Measurements from ENCODE around the gene LIMS3. TPM values are rescaled to one million over a fixed set of nuclear protein-coding genes. Genes with fewer than 3 reads are reported as not detected.
"Not testable (repeated sequence)": the region's sequence is repeated elsewhere in the genome, so short reads cannot be mapped to it uniquely, and the experiment has no call there.

Gene LIMS3, protein sequence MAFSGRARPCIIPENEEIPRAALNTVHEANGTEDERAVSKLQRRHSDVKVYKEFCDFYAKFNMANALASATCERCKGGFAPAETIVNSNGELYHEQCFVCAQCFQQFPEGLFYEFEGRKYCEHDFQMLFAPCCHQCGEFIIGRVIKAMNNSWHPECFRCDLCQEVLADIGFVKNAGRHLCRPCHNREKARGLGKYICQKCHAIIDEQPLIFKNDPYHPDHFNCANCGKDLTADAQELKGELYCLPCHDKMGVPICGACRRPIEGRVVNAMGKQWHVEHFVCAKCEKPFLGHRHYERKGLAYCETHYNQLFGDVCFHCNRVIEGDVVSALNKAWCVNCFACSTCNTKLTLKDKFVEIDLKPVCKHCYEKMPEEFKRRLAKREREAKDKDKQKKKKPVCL
- polyA plus RNA-seq (2013, experiment 1 of 2; ENCODE audit: insufficient read length), result 6.9 TPM
- polyA plus RNA-seq (2013, experiment 2 of 2; ENCODE audit: insufficient read length), result 8.3 TPM

GRCh38 chr2:109898462-109899336, at the start of gene LIMS3:
TSS of gene LIMS3 (plus strand) at chr2:109898688. CDS start at chr2:109898729, 41 bp downstream.
- DNase-seq, result not testable (repeated sequence)

DNA sequence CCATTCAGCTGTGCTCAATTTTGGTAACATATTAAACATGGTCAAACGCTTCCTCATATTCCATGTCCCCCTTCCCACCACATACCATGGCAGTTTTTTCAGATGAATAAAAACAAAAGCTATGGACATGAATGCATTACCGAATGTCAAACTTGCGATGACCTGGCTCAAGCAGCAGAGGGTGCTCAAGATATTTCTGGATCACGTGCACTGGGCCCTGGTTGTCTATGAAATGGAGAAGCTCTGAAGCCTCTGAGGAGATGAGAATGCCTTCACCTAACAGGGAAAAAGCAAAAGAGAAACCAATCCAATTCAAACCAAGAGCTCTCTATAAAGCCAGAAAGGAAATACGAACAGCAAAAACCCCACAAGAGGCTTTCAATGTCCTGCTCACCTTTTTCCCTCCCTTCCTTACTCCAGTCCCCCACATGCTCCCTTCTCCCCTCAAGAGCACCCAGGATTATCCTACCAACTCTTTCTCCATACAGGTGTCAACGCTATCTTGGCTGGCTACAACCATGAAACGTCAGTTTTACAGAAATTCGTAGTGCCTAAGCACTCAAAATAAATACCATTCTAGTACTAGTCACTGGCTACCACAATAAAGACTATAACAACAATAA, 27.2 kb upstream of the LIMS3 start:
- not testable (repeated sequence) for DNase-seq

DNA sequence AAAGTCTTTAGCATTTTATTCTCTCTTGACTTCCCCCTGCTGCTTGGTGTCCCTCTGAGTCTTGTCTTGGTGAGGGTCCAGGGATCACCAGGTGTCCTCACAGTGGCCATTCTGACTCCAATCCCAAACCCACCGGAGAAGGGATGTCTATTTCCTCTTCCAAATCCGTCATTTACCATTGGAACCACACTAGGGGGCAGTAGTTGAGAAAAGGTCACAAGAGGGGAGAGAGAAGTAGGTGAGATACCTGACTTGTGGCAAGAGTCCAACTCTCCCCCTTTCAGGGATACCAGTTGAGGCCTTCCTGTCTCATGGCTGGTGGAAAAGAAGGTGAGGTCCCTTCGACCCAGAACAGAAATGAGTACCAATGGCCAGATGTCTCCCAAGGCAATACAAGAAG, 21.9 kb upstream of the LIMS3 start:
- DNase-seq, result not testable (repeated sequence)

DNA sequence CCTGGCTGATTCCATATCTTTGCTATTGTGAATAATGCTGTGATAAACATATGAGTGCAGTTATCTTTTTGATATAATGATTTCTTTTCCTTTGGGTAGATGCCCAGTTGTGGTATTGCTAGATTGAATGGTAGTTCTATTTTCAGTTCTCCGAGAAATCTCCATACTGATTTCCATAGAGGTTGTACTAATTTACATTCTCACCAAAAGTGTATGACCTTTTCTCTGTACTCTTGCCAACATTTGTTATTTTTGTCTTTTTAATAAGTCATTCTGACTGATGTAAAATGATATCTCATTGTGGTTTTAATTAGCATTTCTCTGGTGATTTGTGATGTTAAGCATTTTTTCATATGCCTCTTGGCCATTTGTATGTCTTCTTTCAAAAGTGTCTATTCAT, 16.4 kb upstream of the LIMS3 start:
- not testable (repeated sequence) for DNase-seq

- not testable (repeated sequence) for DNase-seq
Observed at GRCh38 chr2:109888414-109888813, 10.1 kb upstream of the LIMS3 start.

- not testable (repeated sequence) for DNase-seq
Observed at GRCh38 chr2:109889909-109890308, 8.6 kb upstream of the LIMS3 start.

DNA sequence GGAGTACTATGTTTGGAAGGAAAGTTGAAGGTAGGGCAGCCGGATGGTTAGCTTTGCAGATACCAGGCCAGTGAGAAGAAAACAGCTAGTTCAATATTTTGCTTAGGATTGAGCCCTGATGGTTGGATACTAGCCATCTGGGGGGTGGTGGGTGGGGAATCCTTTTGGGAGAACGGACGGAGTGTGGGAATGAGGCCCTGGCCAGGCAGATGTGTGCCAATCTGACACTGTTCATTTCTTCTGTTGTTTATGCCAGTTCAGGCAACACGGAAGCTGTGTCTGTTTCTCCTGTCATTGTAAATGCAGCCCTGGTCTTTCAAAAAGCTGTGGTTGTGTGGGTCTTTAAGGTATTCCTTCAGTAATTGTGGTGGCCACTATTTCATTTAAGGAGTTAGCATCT, 7.5 kb upstream of the LIMS3 start:
- DNase-seq, result not testable (repeated sequence)

DNA sequence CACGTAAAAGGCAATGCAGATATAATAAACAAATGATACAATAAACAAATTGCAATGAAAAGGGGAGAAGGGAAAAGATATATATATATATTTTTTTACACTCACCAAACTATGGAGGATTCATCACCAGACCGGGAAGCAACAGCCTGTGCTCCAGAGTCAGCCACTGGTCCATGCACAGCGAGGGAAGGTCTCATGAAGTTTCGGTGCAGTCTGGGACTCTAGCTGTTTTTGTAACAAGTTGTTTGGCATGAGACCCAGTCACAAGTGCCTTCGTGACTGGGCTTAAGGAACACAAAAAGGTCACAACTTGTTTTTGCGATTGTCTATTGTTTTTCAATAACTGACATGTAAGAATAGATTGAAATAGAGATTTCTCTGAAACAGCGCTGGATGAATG, 4.8 kb upstream of the LIMS3 start:
- not testable (repeated sequence) for DNase-seq

DNA sequence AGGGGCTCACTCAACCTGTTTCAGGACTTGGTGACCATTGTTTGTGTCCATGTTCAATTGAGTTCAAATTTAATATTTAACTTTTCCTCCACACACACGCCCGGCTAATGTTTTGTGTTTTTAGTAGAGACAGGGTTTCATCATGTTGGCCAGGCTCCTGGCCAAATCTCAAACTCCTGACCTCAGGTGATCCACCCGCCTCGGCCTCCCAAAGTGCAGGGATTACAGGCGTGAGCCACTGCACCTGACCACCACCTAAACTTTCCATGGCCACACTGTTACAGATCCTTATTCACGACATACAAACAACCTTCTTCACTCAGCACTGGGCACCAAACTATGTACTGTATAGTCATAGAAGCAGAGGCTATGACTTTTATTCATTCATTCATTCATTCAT, 4.3 kb upstream of the LIMS3 start:
- DNase-seq, result not testable (repeated sequence)

GRCh38 chr2:109895090-109895869, 3.2 kb upstream of the LIMS3 start:
- DNase-seq, result not testable (repeated sequence)

- not testable (repeated sequence) for DNase-seq
Observed at GRCh38 chr2:109896212-109896611, 2.3 kb upstream of the LIMS3 start.

GRCh38 chr2:109897769-109898461, 573 bp upstream of the LIMS3 start:
- DNase-seq, result not testable (repeated sequence)

DNA sequence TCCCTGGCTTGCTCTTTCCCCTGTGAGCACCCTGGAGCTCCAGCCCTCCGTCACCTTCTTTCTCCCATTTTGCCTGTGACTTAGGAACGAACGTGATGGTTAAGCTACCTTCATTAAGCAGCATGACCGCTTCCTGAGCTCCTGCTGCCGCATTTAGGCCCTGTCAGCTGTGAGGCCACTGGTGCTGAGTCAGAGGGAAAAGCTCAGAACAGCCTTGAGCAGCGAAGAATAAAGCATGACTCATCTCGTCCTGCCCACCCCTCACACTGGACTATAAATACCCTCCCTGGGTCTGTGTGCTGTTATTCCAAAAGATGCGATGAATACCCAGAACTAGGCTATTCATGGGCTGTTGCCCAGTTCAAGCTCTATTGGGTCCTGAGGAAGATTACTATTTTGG, 7.3 kb downstream of the LIMS3 start:
- DNase-seq, result not testable (repeated sequence)

GRCh38 chr2:109908626-109909025, 10.1 kb downstream of the LIMS3 start:
- DNase-seq, result not testable (repeated sequence)

DNA sequence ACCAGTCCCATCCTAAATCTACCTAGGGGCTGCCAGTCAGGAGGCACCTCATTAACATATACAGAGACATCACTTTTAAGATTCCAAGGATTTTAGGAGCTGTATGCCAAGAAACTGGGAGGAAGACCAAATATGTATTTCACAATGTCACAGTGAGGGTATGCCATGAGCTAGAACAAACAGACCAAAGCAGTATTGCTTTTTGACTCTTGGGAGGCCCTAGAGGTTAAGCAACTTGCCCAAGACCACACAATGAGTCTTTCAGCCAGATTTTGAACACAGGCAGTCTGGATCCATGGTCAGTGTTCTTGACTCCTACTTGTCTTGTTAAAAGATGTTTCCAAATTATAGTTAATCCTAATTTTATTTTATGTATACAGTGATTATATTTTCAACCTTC, 12.3 kb downstream of the LIMS3 start:
- not testable (repeated sequence) for DNase-seq

DNA sequence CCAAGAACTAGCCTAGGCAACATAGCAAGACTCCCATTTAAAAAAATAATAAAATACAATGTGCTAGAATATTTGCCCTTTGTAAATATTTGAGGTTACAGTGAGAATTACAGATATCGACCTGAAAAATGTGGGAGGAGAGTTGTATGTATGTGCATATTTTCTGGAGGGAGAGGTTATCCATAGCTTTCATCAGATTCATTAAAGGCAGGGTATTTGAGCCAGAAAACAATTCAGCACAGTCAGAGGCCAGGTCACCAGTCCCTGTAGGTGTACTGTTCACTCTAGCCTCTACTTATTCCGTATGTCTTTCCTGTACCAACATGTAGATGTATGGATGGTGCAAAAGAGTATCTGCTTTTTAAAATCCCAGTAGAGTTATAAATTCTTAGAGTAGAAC, 15.4 kb downstream of the LIMS3 start:
- DNase-seq, result not testable (repeated sequence)

GRCh38 chr2:109914552-109914951, 16.1 kb downstream of the LIMS3 start:
- DNase-seq, result not testable (repeated sequence)

GRCh38 chr2:109915830-109916229, 17.3 kb downstream of the LIMS3 start:
- not testable (repeated sequence) for DNase-seq

DNA sequence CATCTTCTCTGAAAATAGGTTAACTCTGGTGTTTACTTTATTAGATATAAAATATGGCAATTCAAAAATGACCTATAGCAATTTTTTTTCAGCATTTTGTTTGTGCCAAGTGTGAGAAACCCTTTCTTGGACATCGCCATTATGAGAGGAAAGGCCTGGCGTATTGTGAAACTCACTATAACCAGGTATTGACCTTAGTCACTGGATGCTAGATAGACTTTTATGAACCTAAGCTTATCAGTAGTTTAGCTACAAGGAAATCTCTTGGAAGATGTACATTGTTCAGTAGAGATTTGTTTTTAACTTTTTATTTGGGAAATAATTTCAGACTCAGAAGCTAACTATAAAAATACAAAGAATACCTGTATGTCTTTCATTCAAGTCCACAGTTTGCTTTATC, 21.7 kb downstream of the LIMS3 start:
- DNase-seq, result not testable (repeated sequence)

DNA sequence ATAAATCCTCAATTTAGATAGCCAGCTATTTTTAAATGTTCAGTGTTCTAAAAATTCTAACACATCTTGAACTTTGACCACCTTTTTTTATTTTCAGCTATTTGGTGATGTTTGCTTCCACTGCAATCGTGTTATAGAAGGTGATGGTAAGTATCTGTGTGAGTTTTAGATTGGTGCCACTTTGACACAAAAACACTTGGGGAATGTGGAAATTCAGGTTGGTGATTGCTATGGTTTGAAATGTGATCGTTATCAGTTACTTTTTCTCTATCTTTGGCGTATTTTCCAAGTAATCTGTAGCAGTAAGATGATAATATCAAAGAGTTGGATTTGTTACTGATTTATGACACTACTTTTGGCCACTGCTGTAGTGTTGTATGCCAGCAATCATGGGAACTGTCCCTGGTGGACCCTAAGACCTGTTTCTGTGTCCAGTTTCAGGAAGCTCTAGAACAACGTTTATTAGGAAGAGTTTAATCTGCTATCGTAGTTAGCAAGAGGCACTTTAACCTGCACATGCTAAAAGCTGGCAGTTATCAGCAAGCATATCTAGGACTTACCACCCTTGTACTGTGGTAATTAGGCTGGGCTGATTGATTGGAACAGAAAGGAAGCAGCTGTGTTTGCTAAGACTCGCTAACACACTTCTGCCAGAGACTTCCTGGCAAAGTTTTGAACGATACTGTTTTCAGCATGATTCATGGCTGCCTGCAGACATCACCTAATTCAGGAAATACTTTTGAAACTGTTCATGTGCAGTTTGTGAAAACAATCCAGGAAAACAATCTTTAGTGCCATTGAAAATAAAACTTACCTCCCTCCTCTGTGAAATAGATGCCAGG, 23.3 kb downstream of the LIMS3 start:
- not testable (repeated sequence) for DNase-seq

Data from fibroblast of skin of back (primary cell).